Testis (tissue), 3 donors: ENCODE data around the gene ZNF575. TPM values are rescaled to one million over a fixed set of nuclear protein-coding genes. Genes with fewer than 3 reads are reported as not detected.

Source experiments
- DNase-seq: peaks from one replicate; pipeline ENCODE4 v3.0.0-alpha.2; 2019
- H3K27ac ChIP-seq, 2 donors: fragments of 200-600 bp; sonication (generic); one replicate each; pipeline ENCODE4 v1.5.1; 2019
- H3K27me3 ChIP-seq: fragments of 200-600 bp; sonication (generic); one replicate; pipeline ENCODE4 v1.5.1; 2019
- H3K36me3 ChIP-seq: fragments of 200-600 bp; sonication (generic); one replicate; pipeline ENCODE4 v1.5.1; 2017; ENCODE audit warnings: low read depth; ENCODE audit errors: missing control alignments
- H3K4me1 ChIP-seq: fragments of 200-600 bp; sonication (generic); one replicate; pipeline ENCODE4 v1.5.1; 2019
- H3K4me3 ChIP-seq, 2 donors: fragments of 200-600 bp; sonication (generic); one replicate each; pipeline ENCODE4 v1.5.1; 2017 to 2019
- H3K9me3 ChIP-seq: fragments of 200-600 bp; sonication (generic); one replicate; pipeline ENCODE4 v1.5.1; 2017
- POLR2A ChIP-seq: fragments of 450-650 bp; IDR thresholded peaks from one replicate; pipeline ENCODE4 v1.6.1; 2017; ENCODE audit warnings: antibody characterized with exemption, mild to moderate bottlenecking, moderate library complexity
- WGBS, 2 donors: methylation state at CpG; one replicate each; pipeline ENCODE4 v1.1.5; 2018; 5-methylcytosine and 5-hydroxymethylcytosine counted together
- intact Hi-C: fragments of 100-400 bp; cut with DNase I; formaldehyde crosslinking; loops from one replicate; pipeline ENCODE4 v1.15.1; 2023; ENCODE audit warnings: low total_unique reads
- polyA plus RNA-seq: library from polyadenylated mRNA; stranded (reverse); fragments of 350-450 nt; fragmentation: Illumina TruSeq; extraction: RNeasy Lipid Tissue Mini Kit (QIAGEN cat#74804); gene quantifications from one replicate; pipeline ENCODE4 v1.2.3, GENCODE V29; 2014; ENCODE audit warnings: low read depth, low replicate concordance; ENCODE audit not compliant: insufficient read depth
- total RNA-seq, 2 donors: library from RNA; depleted of rRNA; stranded (reverse); fragments of >200 nt; gene quantifications; one replicate each; pipeline ENCODE4 v1.2.3, GENCODE V29; 2016
- TF ChIP-seq, protein P1 (sequence below), 3 experiments: fragments of 450-650 bp in 2 of 3; fragments of 200-600 bp in 1 of 3; sonication (generic) in 1 of 3; IDR thresholded peaks; one replicate each; pipeline ENCODE4 v1.5.1; 2016 to 2019; ENCODE audit warnings: antibody characterized with exemption in 3 of 3, mild to moderate bottlenecking in 2 of 3, moderate library complexity in 1 of 3

Gene ZNF575
- total and polyA plus RNA-seq, 3 donors from 2014 or later: 1.1 to 2.4 (median 1.7) TPM

DNA sequence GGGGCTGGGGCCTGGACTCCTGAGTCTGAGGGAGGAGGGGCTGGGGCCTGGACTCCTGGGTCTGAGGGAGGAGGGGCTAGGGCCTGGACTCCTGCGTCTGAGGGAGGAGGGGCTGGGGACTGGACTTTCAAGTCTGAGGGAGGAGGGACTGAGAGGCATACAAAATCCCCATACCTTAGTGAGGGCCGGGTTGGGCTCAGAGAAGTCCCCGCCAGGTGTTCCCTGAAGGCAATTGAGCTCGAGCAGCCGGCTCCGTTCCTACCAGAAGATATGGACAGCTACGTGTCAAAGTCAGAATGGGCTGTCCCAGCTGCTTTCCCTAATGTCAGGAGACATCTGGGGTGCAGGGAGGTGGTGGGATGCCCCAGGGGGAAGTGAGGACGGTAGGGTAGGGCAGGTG, 37.9 kb upstream of the ZNF575 start:
- no peaks in the 10 kb centered on the region for H3K4me1 ChIP-seq
- no peak overlapping the region for H3K27ac ChIP-seq
- no peak for TF ChIP-seq POLR2A
- TF ChIP-seq, protein P1, sequence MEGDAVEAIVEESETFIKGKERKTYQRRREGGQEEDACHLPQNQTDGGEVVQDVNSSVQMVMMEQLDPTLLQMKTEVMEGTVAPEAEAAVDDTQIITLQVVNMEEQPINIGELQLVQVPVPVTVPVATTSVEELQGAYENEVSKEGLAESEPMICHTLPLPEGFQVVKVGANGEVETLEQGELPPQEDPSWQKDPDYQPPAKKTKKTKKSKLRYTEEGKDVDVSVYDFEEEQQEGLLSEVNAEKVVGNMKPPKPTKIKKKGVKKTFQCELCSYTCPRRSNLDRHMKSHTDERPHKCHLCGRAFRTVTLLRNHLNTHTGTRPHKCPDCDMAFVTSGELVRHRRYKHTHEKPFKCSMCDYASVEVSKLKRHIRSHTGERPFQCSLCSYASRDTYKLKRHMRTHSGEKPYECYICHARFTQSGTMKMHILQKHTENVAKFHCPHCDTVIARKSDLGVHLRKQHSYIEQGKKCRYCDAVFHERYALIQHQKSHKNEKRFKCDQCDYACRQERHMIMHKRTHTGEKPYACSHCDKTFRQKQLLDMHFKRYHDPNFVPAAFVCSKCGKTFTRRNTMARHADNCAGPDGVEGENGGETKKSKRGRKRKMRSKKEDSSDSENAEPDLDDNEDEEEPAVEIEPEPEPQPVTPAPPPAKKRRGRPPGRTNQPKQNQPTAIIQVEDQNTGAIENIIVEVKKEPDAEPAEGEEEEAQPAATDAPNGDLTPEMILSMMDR (IDR thresholded peaks at IDR 0.05): no peak
- H3K36me3 ChIP-seq: no peaks in the 10 kb centered on the region
- H3K9me3 ChIP-seq: no peaks in the 10 kb centered on the region
- WGBS, 2 donors: 83 to 90% methylated on average over 3 to 8 of the region's 8 CpGs
- no peaks in the 10 kb centered on the region for H3K27me3 ChIP-seq
- DNase-seq: no peak
- no peak overlapping the region for H3K4me3 ChIP-seq
- intact Hi-C loops: no loop called here

DNA sequence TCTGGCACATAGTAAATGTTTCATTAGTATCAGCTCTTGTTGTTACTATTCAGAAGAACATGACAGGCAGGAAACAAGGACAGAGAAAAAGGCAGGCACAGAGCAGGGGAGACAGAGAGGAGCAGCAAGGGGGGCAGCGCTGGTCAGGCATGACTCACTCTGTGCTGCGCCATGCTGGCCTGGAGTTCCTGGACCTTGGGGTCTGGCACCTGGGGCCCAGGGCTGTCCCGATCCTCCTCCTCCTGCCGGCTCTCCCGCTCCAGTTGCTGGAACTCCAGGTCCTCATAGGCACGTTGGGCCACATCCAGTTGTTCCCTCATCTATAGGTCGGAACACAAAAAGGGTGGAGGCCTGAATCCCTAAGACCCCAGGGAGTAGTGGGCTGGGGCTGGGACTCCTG, 36.0 kb upstream of the ZNF575 start:
- WGBS, 2 donors: 82 to 91% methylated on average over 7 of the region's 7 CpGs
- Histone ChIP-seq H3K27me3 (no peaks in the 10 kb centered on the region), H3K9me3 (no peaks in the 10 kb centered on the region), H3K27ac (no peak overlapping the region), H3K36me3 (no peaks in the 10 kb centered on the region), H3K4me1 (no peaks in the 10 kb centered on the region), H3K4me3 (no peak overlapping the region)
- no peak for DNase-seq
- no peak for TF ChIP-seq POLR2A
- TF ChIP-seq, protein P1 (IDR thresholded peaks at IDR 0.05): no peak
- intact Hi-C loops: no loop called here

DNA sequence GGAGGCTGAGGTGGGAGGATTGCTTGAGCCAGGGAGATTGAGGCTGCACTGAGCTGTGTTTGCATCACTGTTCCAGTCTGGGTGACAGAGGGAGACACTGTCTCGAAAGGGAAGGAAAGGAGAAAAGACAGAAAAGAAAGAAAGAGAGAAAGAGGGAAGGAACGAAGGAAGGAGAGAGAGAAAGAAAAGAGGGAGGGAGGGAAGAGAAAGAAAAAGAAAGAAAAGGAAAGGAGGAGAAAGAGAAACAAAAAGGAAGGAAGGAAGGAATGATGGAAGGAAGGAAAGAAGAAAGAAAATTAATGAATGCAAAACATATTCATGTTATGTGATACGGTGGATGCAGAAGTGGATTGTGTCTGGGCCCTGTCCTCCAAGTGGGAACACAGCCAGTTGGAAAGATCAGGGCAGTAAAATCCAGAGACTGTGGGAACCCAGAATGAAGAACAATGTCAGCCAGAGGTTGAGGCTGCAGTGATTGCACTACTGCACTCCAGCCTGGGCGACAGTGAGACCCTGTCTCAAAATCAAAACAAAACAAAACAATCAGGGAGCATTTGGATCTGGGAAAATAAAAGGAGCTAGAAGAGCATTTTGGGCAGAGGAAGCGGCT, 34.6 kb upstream of the ZNF575 start:
- no peaks in the 10 kb centered on the region for H3K36me3 ChIP-seq
- H3K4me1 ChIP-seq: peaks cover 6% of the 10 kb centered on the region
- H3K4me3 ChIP-seq: no peak overlapping the region
- DNase-seq: no peak
- H3K27ac ChIP-seq: no peak overlapping the region
- TF ChIP-seq, protein P1 (IDR thresholded peaks at IDR 0.05): no peak
- no peak for TF ChIP-seq POLR2A
- 72 to 74% methylated on average over 5 of the region's 5 CpGs for WGBS, 2 donors
- intact Hi-C loops: no loop called here
- no peaks in the 10 kb centered on the region for H3K9me3 ChIP-seq
- no peaks in the 10 kb centered on the region for H3K27me3 ChIP-seq

DNA sequence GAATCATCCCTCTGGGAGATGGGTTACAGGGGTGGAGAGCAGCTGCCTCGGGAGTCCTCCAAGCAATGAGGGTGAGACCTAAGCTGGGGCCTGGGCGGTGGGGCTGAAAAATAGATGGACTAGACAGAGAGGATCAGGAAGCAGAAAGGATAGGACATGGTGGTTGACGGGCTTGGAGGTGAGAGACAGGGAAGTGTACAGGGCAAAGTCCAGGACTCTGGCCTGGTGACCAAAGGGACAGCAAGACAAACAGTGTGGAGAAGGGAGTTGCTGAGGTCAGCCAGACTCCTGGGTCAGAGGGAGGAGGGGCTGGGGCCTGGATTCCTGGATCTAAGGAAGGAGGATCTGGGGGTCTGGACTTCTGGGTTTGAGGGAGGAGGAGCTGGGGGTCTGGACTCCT, 33.9 kb upstream of the ZNF575 start:
- 72 to 86% methylated on average over 3 of the region's 3 CpGs for WGBS, 2 donors
- Histone ChIP-seq H3K4me1 (peaks cover 6% of the 10 kb centered on the region), H3K9me3 (no peaks in the 10 kb centered on the region), H3K27me3 (no peaks in the 10 kb centered on the region), H3K27ac (no peak overlapping the region), H3K4me3 (no peak overlapping the region), H3K36me3 (no peaks in the 10 kb centered on the region)
- TF ChIP-seq, protein P1 (IDR thresholded peaks at IDR 0.05): no peak
- no peak for TF ChIP-seq POLR2A
- intact Hi-C loops: no loop called here
- no peak for DNase-seq
